IPS DF 4.7 (cell line): ENCODE results near the gene RBM12.

Experiments used
- DNase-seq: peaks from one replicate; pipeline ENCODE4 v3.0.0-alpha.2; 2013; ENCODE audit warnings: low spot score; ENCODE audit errors: extremely low read depth

RBM12 gene

GRCh38 chr20:35600176-35600992 lies 64.3 kb downstream of the RBM12 start:
- DNase-seq: no peak

- DNase-seq: no peak
These were observed 65.0 kb downstream of the RBM12 start for GRCh38 chr20:35599776-35600120.
